Endothelial cell of umbilical vein (primary cell): ENCODE results near the gene EIF5AL1. TPM values are rescaled to one million over a fixed set of nuclear protein-coding genes. Genes with fewer than 3 reads are reported as not detected.
"Not testable (repeated sequence)": the region's sequence is repeated elsewhere in the genome, so short reads cannot be mapped to it uniquely, and the experiment has no call there.

ENCODE experiments used
- BruUV-seq: library from RNA; stranded (reverse); fragments of 400-500 nt; replicated peaks from 2 replicates; lab custom pipeline; 2021; lab: Mats Ljungman, UMichigan
- CTCF ChIA-PET: fragments of 300-600, 350-600 bp; sonication (Branson Sonifier 250); formaldehyde crosslinking; loops from one replicate; lab custom pipeline; 2021; ENCODE audit warnings: antibody characterized with exemption, inconsistent platforms; lab: Charles Lee
- POLR2A ChIA-PET: fragments of 300-600, 350-600 bp; sonication (Branson Sonifier 250); formaldehyde crosslinking; loops from one replicate; lab custom pipeline; 2021; ENCODE audit warnings: antibody characterized with exemption, inconsistent platforms; lab: Charles Lee
- DNase-seq: peaks from one replicate; pipeline ENCODE4 v3.0.0-alpha.2; 2011; ENCODE audit warnings: low read depth, low spot score
- FAIRE-seq: peaks from 2 replicates; lab custom pipeline; 2011; peaks lifted over from hg19 to GRCh38; lab: Jason Lieb, UNC
- H2AFZ ChIP-seq: 2 replicates; pipeline ENCODE4 v1.6.0; 2012; ENCODE audit warnings: low read depth, low read length, control low read depth, inconsistent platforms
- H3K27ac ChIP-seq: 2 replicates; pipeline ENCODE4 v1.5.1; 2011; ENCODE audit warnings: low read depth, mild to moderate bottlenecking, control low read depth, low read length, moderate library complexity; ENCODE audit not compliant: insufficient read depth
- H3K27me3 ChIP-seq, 2 experiments: 2 replicates each; pipeline versions ENCODE4 v1.6.0 to v1.6.1; 2011; ENCODE audit warnings: low read length in 2 of 2, mixed read lengths in 1 of 2; ENCODE audit not compliant: control insufficient read depth in 2 of 2, insufficient read depth in 2 of 2
- H3K36me3 ChIP-seq, 2 experiments: 2 replicates in 1 of 2; 3 replicates in 1 of 2; pipeline ENCODE4 v1.5.1; 2011; ENCODE audit warnings: low read length in 2 of 2, mild to moderate bottlenecking in 1 of 2, moderate library complexity in 1 of 2; ENCODE audit not compliant: control insufficient read depth in 2 of 2, insufficient read depth in 2 of 2; ENCODE audit errors: extremely low read depth in 1 of 2
- H3K4me1 ChIP-seq: 3 replicates; pipeline ENCODE4 v1.5.1; 2011; ENCODE audit warnings: mild to moderate bottlenecking, low read length; ENCODE audit not compliant: control insufficient read depth, insufficient read depth; ENCODE audit errors: extremely low read depth
- H3K4me2 ChIP-seq: 2 replicates; pipeline ENCODE4 v1.6.1; 2011; ENCODE audit warnings: low read length, control low read depth, mixed read lengths; ENCODE audit not compliant: insufficient read depth
- H3K4me3 ChIP-seq, 3 experiments: fragments of 200-600 bp in 1 of 3; sonication (generic), shearing (Covaris generic) in 1 of 3; replicated peaks in 1 of 3; 2 replicates each; pipeline ENCODE4 v1.5.1; 2011 to 2016; ENCODE audit warnings: control low read depth in 3 of 3, low read length in 3 of 3, mild to moderate bottlenecking in 2 of 3, inconsistent platforms in 1 of 3, low read depth in 1 of 3, moderate library complexity in 1 of 3; ENCODE audit not compliant: insufficient read depth in 1 of 3
- H3K79me2 ChIP-seq: 2 replicates; pipeline ENCODE4 v1.6.0; 2012; ENCODE audit warnings: low read length, inconsistent platforms; ENCODE audit not compliant: control insufficient read depth, insufficient read depth
- H3K9ac ChIP-seq: replicated peaks from 2 replicates; pipeline ENCODE3; 2011; ENCODE audit warnings: low read length, control low read depth; ENCODE audit not compliant: insufficient read depth; ENCODE audit errors: extremely low read depth
- H3K9me1 ChIP-seq: replicated peaks from 3 replicates; pipeline ENCODE4 v1.6.0; 2011; ENCODE audit warnings: mild to moderate bottlenecking, low read length; ENCODE audit not compliant: control insufficient read depth, insufficient read depth; ENCODE audit errors: extremely low read depth
- H3K9me3 ChIP-seq: replicated peaks from 2 replicates; pipeline ENCODE4 v1.5.1; 2012; ENCODE audit warnings: low read length, inconsistent platforms; ENCODE audit not compliant: control insufficient read depth, insufficient read depth
- H4K20me1 ChIP-seq: replicated peaks from 2 replicates; pipeline ENCODE3; 2011; ENCODE audit warnings: mild to moderate bottlenecking, low read length; ENCODE audit not compliant: control insufficient read depth, insufficient read depth; ENCODE audit errors: extremely low read depth
- dilution Hi-C: fragments of 300-500 bp; cut with MboI; formaldehyde crosslinking; loops from one replicate; pipeline ENCODE4 v1.15.0; 2019; ENCODE audit warnings: low sequenced_read_pairs; ENCODE audit not compliant: extremely low pct_ligation_motif_present
- intact Hi-C: fragments of 100-400 bp; cut with micrococcal nuclease; formaldehyde crosslinking; loops from one replicate; pipeline ENCODE4 v1.10.0; 2022
- polyA plus RNA-seq, 4 experiments: library from polyadenylated mRNA; depleted of rRNA in 3 of 4; stranded (reverse) in 3 of 4; unstranded in 1 of 4; fragments of >200 nt; gene quantifications; 2 replicates each; pipeline versions ENCODE4 v1.2.1 to v1.2.3, GENCODE V29; 2011 to 2012; ENCODE audit warnings: missing spikeins in 1 of 4
- total RNA-seq: library from RNA; stranded (reverse); gene quantifications from 2 replicates; pipeline ENCODE4 v1.2.3, GENCODE V29; 2021

The EIF5AL1 gene
- total and polyA plus RNA-seq, 2 donors (not counting 3 experiments of a cell fraction or from before 2014, with no cell fraction given): 0.29 to 1.0 TPM

- POLR2A ChIA-PET, H3K4me1 ChIP-seq, dilution Hi-C loops, H3K36me3 ChIP-seq, H4K20me1 ChIP-seq, H3K27me3 ChIP-seq, H3K79me2 ChIP-seq, H3K9me1 ChIP-seq, H3K9me3 ChIP-seq, H2AFZ ChIP-seq, H3K27ac ChIP-seq, H3K4me3 ChIP-seq, DNase-seq, H3K9ac ChIP-seq, CTCF ChIA-PET, H3K4me2 ChIP-seq, intact Hi-C loops, FAIRE-seq, BruUV-seq: not testable (repeated sequence)
These were observed 9.4 kb downstream of the EIF5AL1 start for GRCh38 chr10:79521751-79522150.

GRCh38 chr10:79522464-79522863 is 10.1 kb downstream of the EIF5AL1 start:
- H4K20me1 ChIP-seq, H3K4me2 ChIP-seq, H3K9ac ChIP-seq, H3K27ac ChIP-seq, dilution Hi-C loops, H3K79me2 ChIP-seq, CTCF ChIA-PET, H3K9me3 ChIP-seq, FAIRE-seq, H3K4me1 ChIP-seq, H3K36me3 ChIP-seq, H2AFZ ChIP-seq, POLR2A ChIA-PET, H3K27me3 ChIP-seq, DNase-seq, H3K9me1 ChIP-seq, H3K4me3 ChIP-seq, BruUV-seq, intact Hi-C loops: not testable (repeated sequence)

- H2AFZ ChIP-seq, H3K4me3 ChIP-seq, CTCF ChIA-PET, H3K27me3 ChIP-seq, DNase-seq, intact Hi-C loops, POLR2A ChIA-PET, H3K79me2 ChIP-seq, H3K9me1 ChIP-seq, H3K4me1 ChIP-seq, H3K4me2 ChIP-seq, H3K36me3 ChIP-seq, H3K27ac ChIP-seq, BruUV-seq, H3K9ac ChIP-seq, FAIRE-seq, dilution Hi-C loops, H3K9me3 ChIP-seq, H4K20me1 ChIP-seq: not testable (repeated sequence)
These were observed 11.0 kb downstream of the EIF5AL1 start for GRCh38 chr10:79523157-79523853.

- H3K4me1 ChIP-seq, H3K9ac ChIP-seq, intact Hi-C loops, DNase-seq, H3K79me2 ChIP-seq, FAIRE-seq, H3K27me3 ChIP-seq, CTCF ChIA-PET, H4K20me1 ChIP-seq, POLR2A ChIA-PET, H3K9me3 ChIP-seq, H3K9me1 ChIP-seq, H3K4me2 ChIP-seq, H3K36me3 ChIP-seq, H2AFZ ChIP-seq, H3K27ac ChIP-seq, BruUV-seq, H3K4me3 ChIP-seq, dilution Hi-C loops: not testable (repeated sequence)
These were observed 12.8 kb downstream of the EIF5AL1 start for GRCh38 chr10:79525049-79525710.
